Mucosa of stomach (tissue), 1 donor: ENCODE measurements around the gene CCDC107.
A peak's percentile ranks its signal among the peaks of the same experiment; 100 is the strongest.

Experiments used
- H3K27me3 ChIP-seq: one replicate; pipeline ENCODE4 v1.7.0; 2013; ENCODE audit warnings: mild to moderate bottlenecking, low read length; ENCODE audit not compliant: control insufficient read depth, insufficient read depth
- H3K36me3 ChIP-seq: one replicate; pipeline ENCODE4 v1.7.0; 2013; ENCODE audit warnings: low read length; ENCODE audit not compliant: control insufficient read depth, insufficient read depth
- H3K4me1 ChIP-seq: one replicate; pipeline ENCODE4 v1.7.0; 2013; ENCODE audit warnings: mild to moderate bottlenecking, low read length; ENCODE audit not compliant: control insufficient read depth, insufficient read depth
- H3K4me3 ChIP-seq: one replicate; pipeline ENCODE4 v1.7.0; 2013; ENCODE audit warnings: low read length
- H3K9ac ChIP-seq: one replicate; pipeline ENCODE4 v1.7.0; 2013; ENCODE audit warnings: mild to moderate bottlenecking, low read length, moderate library complexity
- H3K9me3 ChIP-seq: one replicate; pipeline ENCODE4 v1.7.0; 2013; ENCODE audit warnings: mild to moderate bottlenecking, low read length, moderate library complexity; ENCODE audit not compliant: control insufficient read depth
- donor health status: Pancreatic carcinoma.

CCDC107 gene

GRCh38 chr9:35656348-35656747 is 1.7 kb upstream of the CCDC107 start:
- no peak overlapping the region for H3K9ac ChIP-seq
- H3K9me3 ChIP-seq = no peaks in the 10 kb centered on the region
- H3K36me3 ChIP-seq = peaks cover 3% of the 10 kb centered on the region
- no peaks in the 10 kb centered on the region for H3K27me3 ChIP-seq
- H3K4me3 ChIP-seq = no peak overlapping the region
- H3K4me1 ChIP-seq = peaks cover 41% of the 10 kb centered on the region

GRCh38 chr9:35656831-35657545 is 1.1 kb upstream of the CCDC107 start:
- Histone ChIP-seq H3K4me1 (peaks cover 41% of the 10 kb centered on the region), H3K9ac (peak overlapping the region; percentile 90), H3K9me3 (no peaks in the 10 kb centered on the region), H3K36me3 (peaks cover 3% of the 10 kb centered on the region), H3K4me3 (peak overlapping the region; percentile 60), H3K27me3 (no peaks in the 10 kb centered on the region)

DNA sequence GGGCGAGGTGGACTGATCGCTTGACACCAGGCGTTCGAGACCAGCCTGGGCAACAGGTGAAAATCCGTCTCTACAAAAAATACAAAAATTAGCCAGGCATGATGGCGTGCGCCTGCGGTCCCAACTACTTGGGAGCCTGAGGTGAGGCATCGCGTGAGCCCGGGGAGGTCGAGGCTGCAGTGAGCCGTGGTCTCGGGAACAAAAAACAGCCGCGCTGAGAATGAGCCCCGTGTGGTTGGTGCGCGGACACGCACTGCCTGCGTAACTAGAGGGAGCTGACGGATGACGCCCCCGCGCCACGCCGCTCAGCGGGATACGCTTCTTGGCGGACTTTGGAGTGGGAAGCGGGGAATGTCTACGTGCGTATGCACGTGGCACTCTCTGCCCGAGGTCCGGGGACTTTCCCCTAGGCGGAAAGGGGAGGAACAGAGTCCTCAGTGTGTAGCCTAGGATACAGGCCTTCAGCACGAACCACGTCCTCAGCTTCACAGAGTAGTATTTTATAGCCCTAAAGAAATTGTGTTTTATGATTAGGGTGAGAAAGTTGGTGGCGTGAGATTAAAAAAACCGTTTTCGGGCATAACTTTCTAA is 451 bp upstream of the CCDC107 start, which contains the start of gene RMRP:
RMRP (minus strand) TSS at position 474 of the 591 bp plus-strand sequence.
- H3K4me3 ChIP-seq = peak within 1 kb of the TSS; percentile 60
- peaks cover 3% of the 10 kb centered on the region for H3K36me3 ChIP-seq
- H3K27me3 ChIP-seq = no peaks in the 10 kb centered on the region
- peak within 1 kb of the TSS; percentile 90 for H3K9ac ChIP-seq
- H3K4me1 ChIP-seq = peaks cover 41% of the 10 kb centered on the region
- H3K9me3 ChIP-seq = no peaks in the 10 kb centered on the region

- Histone ChIP-seq H3K9ac (peak overlapping the region; percentile 90), H3K27me3 (no peaks in the 10 kb centered on the region), H3K36me3 (peaks cover 3% of the 10 kb centered on the region), H3K4me3 (peak overlapping the region; percentile 60), H3K9me3 (no peaks in the 10 kb centered on the region), H3K4me1 (peaks cover 41% of the 10 kb centered on the region)
These were observed 802 bp downstream of the CCDC107 start for GRCh38 chr9:35658968-35659220.

DNA sequence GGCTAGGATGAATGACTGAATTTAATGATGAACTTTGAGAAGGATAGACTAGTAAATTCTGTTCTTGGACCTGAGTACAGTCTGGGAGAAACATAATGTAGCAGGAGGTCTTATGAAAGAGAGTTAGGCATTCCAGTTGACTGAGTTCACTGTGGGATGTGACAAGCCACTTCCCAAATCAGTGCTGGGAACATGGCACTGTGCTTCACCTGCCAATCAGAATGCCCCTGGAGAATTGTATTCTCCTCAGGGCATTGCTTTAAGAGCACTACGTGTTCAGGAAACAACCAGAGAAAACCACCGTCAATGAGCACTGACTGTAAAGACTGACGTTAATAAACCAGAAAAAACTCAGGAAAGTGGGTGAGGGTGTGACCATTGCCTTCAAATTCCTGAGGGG is 1.2 kb downstream of the CCDC107 start:
- peaks cover 3% of the 10 kb centered on the region for H3K36me3 ChIP-seq
- no peaks in the 10 kb centered on the region for H3K9me3 ChIP-seq
- peak overlapping the region; percentile 90 for H3K9ac ChIP-seq
- peak overlapping the region; percentile 60 for H3K4me3 ChIP-seq
- no peaks in the 10 kb centered on the region for H3K27me3 ChIP-seq
- H3K4me1 ChIP-seq = peaks cover 44% of the 10 kb centered on the region

DNA sequence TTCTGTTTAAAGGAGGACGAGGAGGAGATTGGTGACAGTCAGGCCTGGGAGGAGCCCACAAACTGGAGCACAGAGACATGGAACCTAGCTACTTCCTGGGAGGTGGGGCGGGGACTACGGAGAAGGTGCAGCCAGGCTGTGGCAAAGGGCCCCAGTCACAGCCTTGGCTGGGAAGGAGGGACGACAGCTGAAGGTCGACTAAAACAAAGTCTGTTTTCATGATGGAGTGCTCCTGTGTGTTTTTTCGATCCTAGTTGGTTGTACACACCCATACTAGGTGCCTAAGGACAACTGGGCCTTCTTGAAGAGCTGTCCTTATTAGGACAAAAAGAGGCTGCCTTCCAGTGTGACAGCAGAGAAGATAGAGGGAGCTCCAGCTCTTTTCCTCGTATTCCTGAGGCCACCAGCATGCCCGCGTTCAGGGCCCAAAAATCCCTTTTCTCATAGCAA is 2.9 kb downstream of the CCDC107 start:
- H3K9ac ChIP-seq = peak overlapping the region; percentile 54
- no peaks in the 10 kb centered on the region for H3K27me3 ChIP-seq
- H3K4me1 ChIP-seq = peaks cover 49% of the 10 kb centered on the region
- H3K4me3 ChIP-seq = no peak overlapping the region
- H3K36me3 ChIP-seq = peaks cover 3% of the 10 kb centered on the region
- H3K9me3 ChIP-seq = no peaks in the 10 kb centered on the region

DNA sequence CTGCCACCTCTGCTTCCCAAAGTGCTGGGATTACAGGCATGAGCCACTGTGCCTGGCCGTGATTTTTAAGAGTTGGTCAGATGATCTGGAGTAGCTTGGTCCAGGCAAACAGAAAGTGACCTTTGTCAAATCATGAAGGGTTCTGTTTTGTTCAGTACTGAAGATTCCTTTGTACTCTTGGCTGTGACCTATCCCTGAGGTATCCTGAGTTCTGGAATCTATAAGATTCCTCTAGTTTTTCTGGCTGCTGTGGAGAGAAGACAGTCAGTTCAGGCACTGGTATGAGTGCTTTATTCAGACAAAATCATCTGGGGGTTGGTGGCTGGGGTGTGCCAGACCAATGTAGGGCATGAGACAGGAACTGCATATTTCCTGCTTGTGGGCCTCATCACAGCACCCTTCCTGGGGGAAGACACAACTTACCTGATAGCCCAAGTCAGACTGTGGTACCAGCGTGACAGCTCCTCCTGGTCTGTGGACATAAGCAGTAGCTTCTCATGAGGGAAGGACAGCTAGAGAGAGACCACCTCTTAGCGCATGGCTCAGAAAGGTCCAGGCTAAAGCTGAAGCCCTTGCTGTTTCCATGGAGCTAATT is 3.8 kb downstream of the CCDC107 start:
- Histone ChIP-seq H3K4me1 (peaks cover 49% of the 10 kb centered on the region), H3K9ac (peak overlapping the region; percentile 44), H3K27me3 (no peaks in the 10 kb centered on the region), H3K9me3 (no peaks in the 10 kb centered on the region), H3K4me3 (no peak overlapping the region), H3K36me3 (peaks cover 3% of the 10 kb centered on the region)

- no peak overlapping the region for H3K9ac ChIP-seq
- peaks cover 46% of the 10 kb centered on the region for H3K4me1 ChIP-seq
- H3K36me3 ChIP-seq = peaks cover 3% of the 10 kb centered on the region
These were observed 4.3 kb downstream of the CCDC107 start for GRCh38 chr9:35662437-35662836.

DNA sequence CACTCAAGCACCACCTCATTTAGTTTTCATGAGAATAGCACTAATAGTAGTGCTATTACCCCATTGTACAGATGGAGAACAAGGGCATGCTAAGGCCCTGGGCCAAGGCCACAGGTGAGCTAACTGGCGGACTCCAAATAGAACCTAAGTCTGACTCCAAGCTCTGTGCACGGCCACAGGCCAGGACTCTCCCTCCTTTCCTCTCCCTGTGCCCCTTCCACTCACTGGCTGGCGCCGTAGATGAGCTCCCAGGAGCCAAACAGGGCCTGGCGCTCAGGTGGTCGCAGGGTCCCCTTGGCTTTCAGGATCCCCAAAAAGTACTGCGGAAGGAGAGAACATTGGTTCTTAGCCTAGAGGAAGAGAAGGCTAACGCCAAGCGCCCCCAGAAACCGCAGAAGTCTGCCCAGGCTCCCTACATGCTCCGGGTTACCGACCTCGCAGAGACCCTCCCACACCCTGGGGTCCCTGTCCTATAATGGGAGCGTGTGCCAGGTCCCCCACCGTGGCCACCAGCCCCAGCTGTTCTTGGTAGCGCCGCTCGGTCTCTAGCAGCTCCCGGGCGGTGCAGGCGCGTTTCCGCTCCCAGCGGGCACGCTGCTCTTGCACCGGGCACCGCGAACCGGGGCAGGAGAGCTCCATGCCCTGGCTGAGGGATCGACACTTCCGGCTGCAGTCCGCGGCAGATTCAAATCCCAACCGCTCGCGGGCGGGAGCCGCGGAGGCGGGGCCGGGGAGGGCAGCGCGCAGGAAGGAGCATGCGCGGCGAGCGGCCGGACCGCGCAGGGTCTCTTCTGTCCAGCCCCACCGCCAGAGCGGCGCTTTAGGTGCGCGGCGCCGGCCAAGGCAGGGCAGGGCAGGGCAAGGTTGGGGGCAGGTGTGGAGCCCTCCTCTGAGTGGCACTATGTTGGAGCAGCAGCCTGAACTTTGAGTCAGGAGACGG is 6.7 kb downstream of the CCDC107 start, which contains the start of gene ARHGEF39:
ARHGEF39 (minus strand) TSS at position 665 of the 940 bp plus-strand sequence; CDS start at position 639, 26 bp downstream.
- peak within 1 kb of the TSS; percentile 21 for H3K4me3 ChIP-seq
- peaks cover 54% of the 10 kb centered on the region for H3K4me1 ChIP-seq
- H3K9ac ChIP-seq = peak within 1 kb of the TSS; percentile 57
- no peaks in the 10 kb centered on the region for H3K27me3 ChIP-seq
- no peaks in the 10 kb centered on the region for H3K9me3 ChIP-seq
- H3K36me3 ChIP-seq = peaks cover 3% of the 10 kb centered on the region

More at GRCh38 chr9:35662437-35662836, 4.3 kb downstream of the CCDC107 start:
- H3K27me3 ChIP-seq = no peaks in the 10 kb centered on the region
- no peaks in the 10 kb centered on the region for H3K9me3 ChIP-seq
- no peak overlapping the region for H3K4me3 ChIP-seq

GRCh38 chr9:35665471-35665818 is 7.4 kb downstream of the CCDC107 start:
- Histone ChIP-seq H3K9me3 (no peaks in the 10 kb centered on the region), H3K4me1 (peaks cover 54% of the 10 kb centered on the region), H3K9ac (peak overlapping the region; percentile 57), H3K27me3 (no peaks in the 10 kb centered on the region), H3K36me3 (peaks cover under 1% of the 10 kb centered on the region), H3K4me3 (no peak overlapping the region)

- Histone ChIP-seq H3K36me3 (no peaks in the 10 kb centered on the region), H3K27me3 (no peaks in the 10 kb centered on the region), H3K9ac (no peak overlapping the region), H3K4me3 (no peak overlapping the region), H3K9me3 (no peaks in the 10 kb centered on the region), H3K4me1 (peaks cover 50% of the 10 kb centered on the region)
These were observed 8.0 kb downstream of the CCDC107 start for GRCh38 chr9:35666045-35666444.
